Prostate gland (tissue), 2 donors: ENCODE results near the gene CSMD2.

ENCODE experiments used
- POLR2A ChIP-seq: fragments of 450-650 bp; IDR thresholded peaks from one replicate; pipeline ENCODE4 v1.6.1; 2016; ENCODE audit warnings: antibody characterized with exemption, mild to moderate bottlenecking
- TF ChIP-seq, protein P1 (sequence below), 4 experiments: fragments of 200-600 bp in 2 of 4; fragments of 450-650 bp in 2 of 4; sonication (generic) in 2 of 4; IDR thresholded peaks; 1 replicate in 3 of 4; 2 replicates in 1 of 4; pipeline ENCODE4 v1.5.1; 2016 to 2019; ENCODE audit warnings: antibody characterized with exemption in 4 of 4, mild to moderate bottlenecking in 2 of 4, moderate library complexity in 2 of 4

DNA sequence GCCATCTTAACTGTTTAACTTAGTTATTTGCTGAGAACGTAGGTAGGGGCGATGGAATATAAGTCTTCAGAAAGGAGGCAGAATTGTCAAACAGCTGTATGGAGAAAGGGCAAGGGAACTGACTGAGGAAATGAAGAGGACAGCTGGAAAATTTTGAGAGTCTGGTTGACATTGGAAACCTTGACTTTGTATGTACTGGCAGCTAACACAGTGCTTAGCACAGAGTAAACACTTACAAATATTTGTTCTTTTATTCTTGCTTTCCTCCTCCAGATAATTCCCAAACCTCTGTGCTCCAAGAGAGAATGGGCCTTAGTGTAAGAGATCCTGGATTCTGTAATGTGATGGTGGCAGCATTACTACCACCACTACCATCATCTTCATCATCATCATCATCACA, 601.3 kb downstream of the CSMD2 start:
- TF ChIP-seq POLR2A = no peak
- TF ChIP-seq, protein P1, sequence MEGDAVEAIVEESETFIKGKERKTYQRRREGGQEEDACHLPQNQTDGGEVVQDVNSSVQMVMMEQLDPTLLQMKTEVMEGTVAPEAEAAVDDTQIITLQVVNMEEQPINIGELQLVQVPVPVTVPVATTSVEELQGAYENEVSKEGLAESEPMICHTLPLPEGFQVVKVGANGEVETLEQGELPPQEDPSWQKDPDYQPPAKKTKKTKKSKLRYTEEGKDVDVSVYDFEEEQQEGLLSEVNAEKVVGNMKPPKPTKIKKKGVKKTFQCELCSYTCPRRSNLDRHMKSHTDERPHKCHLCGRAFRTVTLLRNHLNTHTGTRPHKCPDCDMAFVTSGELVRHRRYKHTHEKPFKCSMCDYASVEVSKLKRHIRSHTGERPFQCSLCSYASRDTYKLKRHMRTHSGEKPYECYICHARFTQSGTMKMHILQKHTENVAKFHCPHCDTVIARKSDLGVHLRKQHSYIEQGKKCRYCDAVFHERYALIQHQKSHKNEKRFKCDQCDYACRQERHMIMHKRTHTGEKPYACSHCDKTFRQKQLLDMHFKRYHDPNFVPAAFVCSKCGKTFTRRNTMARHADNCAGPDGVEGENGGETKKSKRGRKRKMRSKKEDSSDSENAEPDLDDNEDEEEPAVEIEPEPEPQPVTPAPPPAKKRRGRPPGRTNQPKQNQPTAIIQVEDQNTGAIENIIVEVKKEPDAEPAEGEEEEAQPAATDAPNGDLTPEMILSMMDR (IDR thresholded peaks at IDR 0.05) = no peak
